Activated B cell treated with CpG ODN at 0.5 μM for 24 hours (primary cell): ENCODE results near the gene AZGP1. TPM values are rescaled to one million over a fixed set of nuclear protein-coding genes. Genes with fewer than 3 reads are reported as not detected.
"Not testable (repeated sequence)": the region's sequence is repeated elsewhere in the genome, so short reads cannot be mapped to it uniquely, and the experiment has no call there.

Experiments
- ATAC-seq: fragments of 200-7000 bp; cut with Tn5 transposase; one replicate; pipeline ENCODE4 v1.10.0; 2021; ENCODE audit warnings: low read depth, mild to moderate bottlenecking, moderate library complexity
- CTCF ChIA-PET: fragments of 350-600 bp; sonication (Branson Sonifier 250); formaldehyde crosslinking; loops from one replicate; lab custom pipeline; 2021; ENCODE audit warnings: antibody characterized with exemption; lab: Charles Lee
- POLR2A ChIA-PET: fragments of 350-600 bp; sonication (Branson Sonifier 250); formaldehyde crosslinking; loops from one replicate; lab custom pipeline; 2021; ENCODE audit warnings: antibody characterized with exemption; lab: Charles Lee
- DNase-seq: peaks from one replicate; pipeline ENCODE4 v3.0.0; 2022
- H3K27ac Mint-ChIP-seq: one replicate; pipeline ENCODE4 v1.8.0; 2020; ENCODE audit warnings: mixed read lengths
- H3K27me3 Mint-ChIP-seq: one replicate; pipeline ENCODE4 v1.8.0; 2021; ENCODE audit warnings: mixed read lengths
- H3K36me3 Mint-ChIP-seq: one replicate; pipeline ENCODE4 v1.8.0; 2021; ENCODE audit warnings: low read depth, mixed read lengths
- H3K4me1 Mint-ChIP-seq: one replicate; pipeline ENCODE4 v1.8.0; 2021; ENCODE audit warnings: mixed read lengths
- H3K4me3 Mint-ChIP-seq: one replicate; pipeline ENCODE4 v1.8.0; 2020; ENCODE audit warnings: mild to moderate bottlenecking, mixed read lengths
- H3K9me3 Mint-ChIP-seq: one replicate; pipeline ENCODE4 v1.8.0; 2020; ENCODE audit warnings: mixed read lengths
- intact Hi-C: fragments of 100-400 bp; cut with micrococcal nuclease; formaldehyde crosslinking; loops from one replicate; pipeline ENCODE4 v1.15.1; 2024
- total RNA-seq: library from RNA; stranded (reverse); gene quantifications from 2 replicates; pipeline ENCODE4 v1.2.3, GENCODE V29; 2022
- TF ChIP-seq, protein P1 (sequence below): fragments of 200-600 bp; IDR thresholded peaks from one replicate; pipeline ENCODE4 v1.8.0; 2022; ENCODE audit warnings: antibody characterized with exemption, mild to moderate bottlenecking

Gene AZGP1
- total RNA-seq, 1 donor from 2014 or later = not detected

DNA sequence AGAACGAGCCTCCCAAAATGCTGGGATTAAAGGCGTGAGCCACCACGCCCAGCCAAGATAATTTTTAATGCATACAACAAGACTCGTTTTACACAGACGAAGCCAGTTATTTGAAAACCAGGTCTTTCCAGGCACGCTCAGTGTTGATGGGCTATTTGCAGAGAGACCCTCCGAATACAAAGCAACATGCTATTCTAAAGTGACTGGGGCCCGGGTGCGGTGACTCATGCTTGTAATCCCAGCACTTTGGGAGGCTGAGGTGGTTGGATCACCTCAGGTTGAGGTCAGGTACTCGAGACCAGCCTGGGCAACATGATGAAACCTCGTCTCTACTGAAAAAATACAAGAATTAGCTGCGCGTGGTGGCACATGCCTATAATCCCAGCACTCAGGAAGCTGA is 795 bp upstream of the AZGP1 start:
- Mint-ChIP-seq H3K4me3 (no peak overlapping the region), H3K4me1 (peaks cover 3% of the 10 kb centered on the region), H3K9me3 (no peaks in the 10 kb centered on the region), H3K36me3 (no peaks in the 10 kb centered on the region), H3K27ac (no peak overlapping the region), H3K27me3 (peaks cover 20% of the 10 kb centered on the region)
- intact Hi-C loops = no loop called here
- ATAC-seq = no peak
- DNase-seq = no peak
- TF ChIP-seq, protein P1, sequence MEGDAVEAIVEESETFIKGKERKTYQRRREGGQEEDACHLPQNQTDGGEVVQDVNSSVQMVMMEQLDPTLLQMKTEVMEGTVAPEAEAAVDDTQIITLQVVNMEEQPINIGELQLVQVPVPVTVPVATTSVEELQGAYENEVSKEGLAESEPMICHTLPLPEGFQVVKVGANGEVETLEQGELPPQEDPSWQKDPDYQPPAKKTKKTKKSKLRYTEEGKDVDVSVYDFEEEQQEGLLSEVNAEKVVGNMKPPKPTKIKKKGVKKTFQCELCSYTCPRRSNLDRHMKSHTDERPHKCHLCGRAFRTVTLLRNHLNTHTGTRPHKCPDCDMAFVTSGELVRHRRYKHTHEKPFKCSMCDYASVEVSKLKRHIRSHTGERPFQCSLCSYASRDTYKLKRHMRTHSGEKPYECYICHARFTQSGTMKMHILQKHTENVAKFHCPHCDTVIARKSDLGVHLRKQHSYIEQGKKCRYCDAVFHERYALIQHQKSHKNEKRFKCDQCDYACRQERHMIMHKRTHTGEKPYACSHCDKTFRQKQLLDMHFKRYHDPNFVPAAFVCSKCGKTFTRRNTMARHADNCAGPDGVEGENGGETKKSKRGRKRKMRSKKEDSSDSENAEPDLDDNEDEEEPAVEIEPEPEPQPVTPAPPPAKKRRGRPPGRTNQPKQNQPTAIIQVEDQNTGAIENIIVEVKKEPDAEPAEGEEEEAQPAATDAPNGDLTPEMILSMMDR = no peak
- ChIA-PET CTCF (no interaction called here), POLR2A (no interaction called here)

DNA sequence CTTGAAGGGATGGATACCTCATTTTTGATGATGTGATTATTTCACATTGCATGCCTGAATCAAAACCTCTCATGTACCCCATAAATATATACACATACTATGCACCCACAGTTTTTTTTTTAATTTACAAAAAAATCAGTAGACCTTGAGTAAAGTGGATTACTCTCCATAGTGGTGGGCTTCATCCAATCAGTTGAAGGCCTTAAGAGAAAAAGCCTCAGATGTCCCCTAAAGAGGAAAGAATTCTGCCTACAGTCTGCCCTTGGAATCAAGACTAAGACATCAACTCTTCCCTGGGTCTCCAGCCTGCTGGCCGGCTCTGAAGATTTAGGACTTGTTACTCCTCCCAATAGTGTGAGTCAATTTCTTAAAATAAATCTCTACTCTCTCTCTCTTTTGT is 1.1 kb downstream of the AZGP1 start:
- no peak for ATAC-seq
- Mint-ChIP-seq H3K36me3 (no peaks in the 10 kb centered on the region), H3K4me1 (no peaks in the 10 kb centered on the region), H3K9me3 (no peaks in the 10 kb centered on the region), H3K27me3 (peaks cover 26% of the 10 kb centered on the region), H3K4me3 (no peak overlapping the region), H3K27ac (no peak overlapping the region)
- TF ChIP-seq, protein P1 = no peak
- intact Hi-C loops = no loop called here
- ChIA-PET CTCF (no interaction called here), POLR2A (no interaction called here)
- DNase-seq = no peak

DNA sequence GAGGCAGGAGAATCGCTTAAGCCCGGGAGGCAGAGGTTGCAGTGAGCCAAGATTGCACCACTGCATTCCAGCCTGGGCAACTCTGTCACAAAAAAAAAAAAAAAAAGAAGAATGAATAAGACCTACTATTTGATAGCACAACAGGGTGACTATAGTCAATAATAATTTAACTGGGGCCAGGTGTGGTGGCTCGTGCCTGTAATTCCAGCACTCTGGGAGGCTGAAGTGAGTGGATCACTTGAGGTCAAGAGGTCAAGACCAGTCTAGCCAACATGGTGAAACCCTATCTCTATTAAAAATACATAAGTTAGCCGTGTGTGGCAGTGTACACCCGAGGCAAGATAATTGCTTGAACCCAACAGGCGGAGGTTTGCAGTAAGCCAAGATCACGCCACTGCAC is 2.0 kb downstream of the AZGP1 start:
- H3K27me3 Mint-ChIP-seq = peaks cover 26% of the 10 kb centered on the region
- CTCF ChIA-PET, intact Hi-C loops, H3K27ac Mint-ChIP-seq, H3K4me1 Mint-ChIP-seq, POLR2A ChIA-PET, H3K9me3 Mint-ChIP-seq, H3K4me3 Mint-ChIP-seq, ATAC-seq, H3K36me3 Mint-ChIP-seq, DNase-seq: not testable (repeated sequence)

DNA sequence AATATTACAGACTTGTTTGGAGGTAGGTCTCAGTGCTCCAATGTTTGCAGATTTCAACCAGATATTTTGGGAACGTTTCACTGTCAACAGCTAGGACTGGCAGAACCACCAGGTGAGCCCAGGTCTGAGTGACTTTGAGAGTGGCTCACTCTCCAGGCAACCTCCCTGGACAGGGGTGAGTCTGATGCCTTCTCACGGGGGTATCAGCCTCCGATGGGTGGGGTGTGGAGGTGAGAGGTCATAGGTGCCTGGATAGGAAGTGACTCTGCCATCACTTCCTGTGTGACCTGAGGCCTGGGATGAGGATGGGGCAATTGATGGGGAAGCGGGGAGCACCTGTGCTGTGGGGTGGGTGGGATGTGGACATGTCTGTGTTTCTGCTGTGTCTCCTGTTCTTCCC is 4.6 kb downstream of the AZGP1 start:
- ATAC-seq = no peak
- Mint-ChIP-seq H3K27ac (no peak overlapping the region), H3K4me3 (no peak overlapping the region), H3K36me3 (no peaks in the 10 kb centered on the region), H3K4me1 (no peaks in the 10 kb centered on the region), H3K27me3 (peaks cover 34% of the 10 kb centered on the region), H3K9me3 (no peaks in the 10 kb centered on the region)
- CTCF ChIA-PET = no interaction called here
- intact Hi-C loops = no loop called here
- no peak for DNase-seq
- TF ChIP-seq, protein P1 = no peak
- POLR2A ChIA-PET = no interaction called here

DNA sequence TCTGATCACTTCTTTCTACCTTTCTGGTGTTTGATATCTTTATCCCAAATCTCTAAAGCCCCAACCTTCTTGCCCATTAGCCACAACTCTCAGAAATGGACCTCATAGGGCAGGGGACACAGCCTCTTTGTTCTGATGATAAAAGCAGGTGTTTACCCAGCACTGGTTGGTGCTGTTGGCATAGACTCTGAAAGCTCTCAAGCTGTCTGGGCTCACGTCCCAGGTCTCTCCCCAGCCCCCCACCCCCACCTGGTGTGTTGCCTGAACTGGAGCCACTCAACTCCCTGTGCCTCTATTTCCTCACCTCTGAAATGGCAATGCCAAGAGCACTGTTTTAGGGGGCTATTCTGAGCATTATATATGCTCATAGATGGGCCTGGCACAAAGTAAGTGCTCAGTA is 6.0 kb downstream of the AZGP1 start:
- intact Hi-C loops, H3K27ac Mint-ChIP-seq, CTCF ChIA-PET, H3K4me3 Mint-ChIP-seq, H3K9me3 Mint-ChIP-seq, POLR2A ChIA-PET, H3K4me1 Mint-ChIP-seq, DNase-seq, H3K36me3 Mint-ChIP-seq, ATAC-seq: not testable (repeated sequence)
- peaks cover 32% of the 10 kb centered on the region for H3K27me3 Mint-ChIP-seq

DNA sequence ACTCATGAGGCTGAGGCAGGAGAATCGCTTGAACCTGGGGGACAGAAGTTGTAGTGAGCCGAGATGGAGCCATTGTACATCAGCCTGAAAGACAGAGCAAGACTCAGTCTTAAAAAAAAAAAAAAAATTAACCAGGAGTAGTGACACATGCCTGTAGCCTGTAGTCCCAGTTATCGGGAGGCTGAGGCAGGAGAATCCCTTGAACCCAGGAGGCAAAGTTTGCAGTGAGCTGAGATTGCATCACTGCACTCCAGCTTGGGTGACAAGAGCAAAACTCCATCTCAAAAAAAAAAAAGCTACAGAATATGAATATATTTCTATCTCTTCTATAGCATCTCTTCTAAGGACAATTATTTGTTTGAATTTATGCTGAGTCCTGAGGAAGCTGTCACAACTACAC is 6.5 kb downstream of the AZGP1 start:
- H3K27me3 Mint-ChIP-seq = peaks cover 36% of the 10 kb centered on the region
- no peaks in the 10 kb centered on the region for H3K9me3 Mint-ChIP-seq
- H3K36me3 Mint-ChIP-seq = no peaks in the 10 kb centered on the region
- H3K27ac Mint-ChIP-seq = no peak overlapping the region
- POLR2A ChIA-PET = no interaction called here
- intact Hi-C loops = no loop called here
- ATAC-seq = no peak
- TF ChIP-seq, protein P1 = no peak
- CTCF ChIA-PET = no interaction called here
- DNase-seq = no peak
- H3K4me3 Mint-ChIP-seq = no peak overlapping the region
- no peaks in the 10 kb centered on the region for H3K4me1 Mint-ChIP-seq
